Endothelial cell of umbilical vein (primary cell): Measurements from ENCODE around the gene BTBD2. TPM values are rescaled to one million over a fixed set of nuclear protein-coding genes. Genes with fewer than 3 reads are reported as not detected.

Experiments used
- BruUV-seq: library from RNA; stranded (reverse); fragments of 400-500 nt; replicated peaks from 2 replicates; lab custom pipeline; 2021; lab: Mats Ljungman, UMichigan
- CTCF ChIA-PET: fragments of 300-600, 350-600 bp; sonication (Branson Sonifier 250); formaldehyde crosslinking; loops from one replicate; lab custom pipeline; 2021; ENCODE audit warnings: antibody characterized with exemption, inconsistent platforms; lab: Charles Lee
- POLR2A ChIA-PET: fragments of 300-600, 350-600 bp; sonication (Branson Sonifier 250); formaldehyde crosslinking; loops from one replicate; lab custom pipeline; 2021; ENCODE audit warnings: antibody characterized with exemption, inconsistent platforms; lab: Charles Lee
- DNase-seq: peaks from one replicate; pipeline ENCODE4 v3.0.0-alpha.2; 2011; ENCODE audit warnings: low read depth, low spot score
- FAIRE-seq: peaks from 2 replicates; lab custom pipeline; 2011; peaks lifted over from hg19 to GRCh38; lab: Jason Lieb, UNC
- H2AFZ ChIP-seq: 2 replicates; pipeline ENCODE4 v1.6.0; 2012; ENCODE audit warnings: low read depth, low read length, control low read depth, inconsistent platforms
- H3K27ac ChIP-seq: 2 replicates; pipeline ENCODE4 v1.5.1; 2011; ENCODE audit warnings: low read depth, mild to moderate bottlenecking, control low read depth, low read length, moderate library complexity; ENCODE audit not compliant: insufficient read depth
- H3K27me3 ChIP-seq, 2 experiments: 2 replicates each; pipeline versions ENCODE4 v1.6.0 to v1.6.1; 2011; ENCODE audit warnings: low read length in 2 of 2, mixed read lengths in 1 of 2; ENCODE audit not compliant: control insufficient read depth in 2 of 2, insufficient read depth in 2 of 2
- H3K36me3 ChIP-seq, 2 experiments: 2 replicates in 1 of 2; 3 replicates in 1 of 2; pipeline ENCODE4 v1.5.1; 2011; ENCODE audit warnings: low read length in 2 of 2, mild to moderate bottlenecking in 1 of 2, moderate library complexity in 1 of 2; ENCODE audit not compliant: control insufficient read depth in 2 of 2, insufficient read depth in 2 of 2; ENCODE audit errors: extremely low read depth in 1 of 2
- H3K4me1 ChIP-seq: 3 replicates; pipeline ENCODE4 v1.5.1; 2011; ENCODE audit warnings: mild to moderate bottlenecking, low read length; ENCODE audit not compliant: control insufficient read depth, insufficient read depth; ENCODE audit errors: extremely low read depth
- H3K4me2 ChIP-seq: 2 replicates; pipeline ENCODE4 v1.6.1; 2011; ENCODE audit warnings: low read length, control low read depth, mixed read lengths; ENCODE audit not compliant: insufficient read depth
- H3K4me3 ChIP-seq, 3 experiments: fragments of 200-600 bp in 1 of 3; sonication (generic), shearing (Covaris generic) in 1 of 3; replicated peaks in 1 of 3; 2 replicates each; pipeline ENCODE4 v1.5.1; 2011 to 2016; ENCODE audit warnings: control low read depth in 3 of 3, low read length in 3 of 3, mild to moderate bottlenecking in 2 of 3, inconsistent platforms in 1 of 3, low read depth in 1 of 3, moderate library complexity in 1 of 3; ENCODE audit not compliant: insufficient read depth in 1 of 3
- H3K79me2 ChIP-seq: 2 replicates; pipeline ENCODE4 v1.6.0; 2012; ENCODE audit warnings: low read length, inconsistent platforms; ENCODE audit not compliant: control insufficient read depth, insufficient read depth
- H3K9ac ChIP-seq: replicated peaks from 2 replicates; pipeline ENCODE3; 2011; ENCODE audit warnings: low read length, control low read depth; ENCODE audit not compliant: insufficient read depth; ENCODE audit errors: extremely low read depth
- H3K9me1 ChIP-seq: replicated peaks from 3 replicates; pipeline ENCODE4 v1.6.0; 2011; ENCODE audit warnings: mild to moderate bottlenecking, low read length; ENCODE audit not compliant: control insufficient read depth, insufficient read depth; ENCODE audit errors: extremely low read depth
- H3K9me3 ChIP-seq: replicated peaks from 2 replicates; pipeline ENCODE4 v1.5.1; 2012; ENCODE audit warnings: low read length, inconsistent platforms; ENCODE audit not compliant: control insufficient read depth, insufficient read depth
- H4K20me1 ChIP-seq: replicated peaks from 2 replicates; pipeline ENCODE3; 2011; ENCODE audit warnings: mild to moderate bottlenecking, low read length; ENCODE audit not compliant: control insufficient read depth, insufficient read depth; ENCODE audit errors: extremely low read depth
- EZH2 ChIP-seq: IDR thresholded peaks from 2 replicates; pipeline ENCODE4 v1.6.1; 2012; ENCODE audit warnings: borderline replicate concordance, low read depth, mild to moderate bottlenecking, moderate library complexity, low read length, inconsistent platforms; ENCODE audit not compliant: severe bottlenecking
- FOS ChIP-seq: IDR thresholded peaks from 2 replicates; pipeline ENCODE4 v1.6.1; 2011; ENCODE audit warnings: mild to moderate bottlenecking, low read length, moderate library complexity, borderline replicate concordance; ENCODE audit not compliant: insufficient read depth
- GATA2 ChIP-seq: IDR thresholded peaks from 2 replicates; pipeline ENCODE4 v1.7.0; 2011; ENCODE audit warnings: low read depth, mild to moderate bottlenecking, moderate library complexity, mixed read lengths, low read length; ENCODE audit not compliant: insufficient read length, insufficient read depth
- JUN ChIP-seq: IDR thresholded peaks from 2 replicates; pipeline ENCODE4 v1.6.1; 2011; ENCODE audit warnings: borderline replicate concordance, low read depth; ENCODE audit not compliant: insufficient read length, insufficient read depth
- MYC ChIP-seq: IDR thresholded peaks from one replicate; pipeline ENCODE4 v1.6.1; 2011; ENCODE audit warnings: mild to moderate bottlenecking, low read depth, low read length
- POLR2A ChIP-seq: IDR thresholded peaks from 2 replicates; pipeline ENCODE4 v1.6.1; 2012; ENCODE audit warnings: low read depth, mild to moderate bottlenecking, control low read depth, low read length
- POLR2AphosphoS5 ChIP-seq: IDR thresholded peaks from 2 replicates; pipeline ENCODE4 v1.6.1; 2012; ENCODE audit warnings: low read depth, mild to moderate bottlenecking, control low read depth, low read length, moderate library complexity; ENCODE audit not compliant: insufficient read depth
- dilution Hi-C: fragments of 300-500 bp; cut with MboI; formaldehyde crosslinking; loops from one replicate; pipeline ENCODE4 v1.15.0; 2019; ENCODE audit warnings: low sequenced_read_pairs; ENCODE audit not compliant: extremely low pct_ligation_motif_present
- intact Hi-C: fragments of 100-400 bp; cut with micrococcal nuclease; formaldehyde crosslinking; loops from one replicate; pipeline ENCODE4 v1.10.0; 2022
- polyA plus RNA-seq, 4 experiments: library from polyadenylated mRNA; depleted of rRNA in 3 of 4; stranded (reverse) in 3 of 4; unstranded in 1 of 4; fragments of >200 nt; gene quantifications; 2 replicates each; pipeline versions ENCODE4 v1.2.1 to v1.2.3, GENCODE V29; 2011 to 2012; ENCODE audit warnings: missing spikeins in 1 of 4
- total RNA-seq: library from RNA; stranded (reverse); gene quantifications from 2 replicates; pipeline ENCODE4 v1.2.3, GENCODE V29; 2021
- TF ChIP-seq, protein P1 (sequence below): IDR thresholded peaks from 2 replicates; pipeline ENCODE4 v1.6.1; 2011; ENCODE audit not compliant: insufficient read depth, insufficient read length
- TF ChIP-seq, protein P2 (sequence below), 2 donors: IDR thresholded peaks; 1 replicate in 1 of 2; 2 replicates in 1 of 2; pipeline ENCODE4 v1.5.1; 2011; ENCODE audit warnings: low read length in 2 of 2, mild to moderate bottlenecking in 2 of 2, moderate library complexity in 2 of 2, control low read depth in 1 of 2, inconsistent platforms in 1 of 2, low read depth in 1 of 2; ENCODE audit not compliant: insufficient read depth in 1 of 2; ENCODE audit errors: extremely low read depth in 1 of 2

Gene BTBD2
- total and polyA plus RNA-seq, 2 donors (not counting 3 experiments of a cell fraction or from before 2014, with no cell fraction given), result 59.2 to 78.2 TPM

DNA sequence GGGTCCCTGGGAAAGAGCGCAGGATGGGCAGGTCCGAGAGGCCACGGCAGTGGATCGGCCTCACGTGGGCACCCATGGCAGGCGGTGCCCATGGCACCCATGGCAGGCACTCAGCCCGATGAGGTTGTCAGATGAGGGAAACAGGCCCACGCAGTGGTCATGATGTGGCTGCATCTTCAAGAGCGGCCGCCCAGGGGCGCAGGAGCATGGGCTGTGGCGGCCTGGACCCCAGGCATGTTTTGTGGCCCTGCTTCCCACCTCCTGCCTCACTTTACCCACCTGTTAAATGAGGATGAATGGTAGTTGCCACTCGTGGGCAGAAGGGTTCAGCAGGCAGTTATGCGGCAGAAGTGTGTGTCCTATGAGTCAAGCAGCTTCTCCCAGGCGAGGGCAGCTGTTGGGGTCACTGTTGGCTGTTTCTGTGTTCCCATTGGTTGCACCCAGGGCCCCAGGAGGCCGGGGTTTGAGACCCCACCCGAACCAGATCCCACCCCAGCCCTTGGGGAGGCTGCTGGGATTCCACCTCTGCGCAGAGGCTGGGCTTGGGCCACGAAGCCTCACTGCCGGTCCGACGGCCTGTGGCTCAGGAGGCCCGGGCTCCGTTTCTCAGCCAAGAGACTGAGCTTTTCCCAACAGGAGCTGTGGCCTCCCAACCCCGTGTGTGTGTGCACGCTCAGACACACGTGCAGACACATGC, 44.6 kb downstream of the BTBD2 start:
- H3K27me3 ChIP-seq, result no peaks in the 10 kb centered on the region
- dilution Hi-C loops (no loop called here), intact Hi-C loops (no loop called here)
- BruUV-seq, result no TSS peak
- no peaks in the 10 kb centered on the region for H4K20me1 ChIP-seq
- no peak overlapping the region for H3K4me3 ChIP-seq
- no peak overlapping the region for H2AFZ ChIP-seq
- H3K9me1 ChIP-seq, result no peaks in the 10 kb centered on the region
- TF ChIP-seq MYC (no peak), FOS (no peak), JUN (no peak), GATA2 (no peak), POLR2A (no peak), POLR2AphosphoS5 (no peak), EZH2 (no peak)
- TF ChIP-seq, protein P1, sequence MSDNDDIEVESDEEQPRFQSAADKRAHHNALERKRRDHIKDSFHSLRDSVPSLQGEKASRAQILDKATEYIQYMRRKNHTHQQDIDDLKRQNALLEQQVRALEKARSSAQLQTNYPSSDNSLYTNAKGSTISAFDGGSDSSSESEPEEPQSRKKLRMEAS, result no peak
- TF ChIP-seq, protein P2, sequence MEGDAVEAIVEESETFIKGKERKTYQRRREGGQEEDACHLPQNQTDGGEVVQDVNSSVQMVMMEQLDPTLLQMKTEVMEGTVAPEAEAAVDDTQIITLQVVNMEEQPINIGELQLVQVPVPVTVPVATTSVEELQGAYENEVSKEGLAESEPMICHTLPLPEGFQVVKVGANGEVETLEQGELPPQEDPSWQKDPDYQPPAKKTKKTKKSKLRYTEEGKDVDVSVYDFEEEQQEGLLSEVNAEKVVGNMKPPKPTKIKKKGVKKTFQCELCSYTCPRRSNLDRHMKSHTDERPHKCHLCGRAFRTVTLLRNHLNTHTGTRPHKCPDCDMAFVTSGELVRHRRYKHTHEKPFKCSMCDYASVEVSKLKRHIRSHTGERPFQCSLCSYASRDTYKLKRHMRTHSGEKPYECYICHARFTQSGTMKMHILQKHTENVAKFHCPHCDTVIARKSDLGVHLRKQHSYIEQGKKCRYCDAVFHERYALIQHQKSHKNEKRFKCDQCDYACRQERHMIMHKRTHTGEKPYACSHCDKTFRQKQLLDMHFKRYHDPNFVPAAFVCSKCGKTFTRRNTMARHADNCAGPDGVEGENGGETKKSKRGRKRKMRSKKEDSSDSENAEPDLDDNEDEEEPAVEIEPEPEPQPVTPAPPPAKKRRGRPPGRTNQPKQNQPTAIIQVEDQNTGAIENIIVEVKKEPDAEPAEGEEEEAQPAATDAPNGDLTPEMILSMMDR (IDR thresholded peaks at IDR 0.05; ENCODE audit: extremely low read depth in 1 of 2, insufficient read depth in 1 of 2, low read depth in 1 of 2, low read length in 2 of 2), result no peak
- CTCF ChIA-PET, result no interaction called here
- no peak overlapping the region for H3K9ac ChIP-seq
- H3K36me3 ChIP-seq, result peaks cover 0 to 22% of the 10 kb centered on the region in 2 experiments
- H3K27ac ChIP-seq, result no peak overlapping the region
- no peaks in the 10 kb centered on the region for H3K4me1 ChIP-seq
- H3K4me2 ChIP-seq, result no peak overlapping the region
- H3K9me3 ChIP-seq, result no peaks in the 10 kb centered on the region
- DNase-seq, result no peak
- POLR2A ChIA-PET, result no interaction called here
- H3K79me2 ChIP-seq, result peaks cover 18% of the 10 kb centered on the region
- FAIRE-seq, result no peak
